Panc1 (cell line): ENCODE data around the gene CDHR4.

ENCODE experiments used
- CTCF ChIP-seq: fragments of 450-650 bp; IDR thresholded peaks from 2 replicates; pipeline ENCODE4 v1.5.1; 2017; ENCODE audit warnings: mild to moderate bottlenecking
- POLR2AphosphoS5 ChIP-seq: IDR thresholded peaks from 2 replicates; pipeline ENCODE4 v1.6.1; 2012; ENCODE audit warnings: mild to moderate bottlenecking, low read depth, low read length, moderate library complexity

GRCh38 chr3:49759226-49759625, 40.4 kb downstream of the CDHR4 start:
- no peak for TF ChIP-seq CTCF
- no peak for TF ChIP-seq POLR2AphosphoS5
